PFSK-1 (cell line): ENCODE data around the gene ANO4.

Source experiments
- FOXP2 ChIP-seq: optimal IDR thresholded peaks from 2 replicates; pipeline ENCODE3; 2011; ENCODE audit warnings: borderline replicate concordance, control low read depth, inconsistent platforms; ENCODE audit not compliant: insufficient read depth; ENCODE audit errors: extremely low read length, extremely low read depth
- POLR2AphosphoS5 ChIP-seq: IDR thresholded peaks from 2 replicates; pipeline ENCODE4 v1.6.1; 2012; ENCODE audit warnings: low read depth, mild to moderate bottlenecking, control low read depth, low read length, moderate library complexity
- SIN3A ChIP-seq: IDR thresholded peaks from 2 replicates; pipeline ENCODE4 v1.6.1; 2012; ENCODE audit warnings: mild to moderate bottlenecking, low read length, moderate library complexity, borderline replicate concordance; ENCODE audit not compliant: insufficient read depth
- TAF1 ChIP-seq: IDR thresholded peaks from 2 replicates; pipeline ENCODE4 v1.6.1; 2012; ENCODE audit warnings: low read length, control low read depth, borderline replicate concordance; ENCODE audit not compliant: insufficient read depth

DNA sequence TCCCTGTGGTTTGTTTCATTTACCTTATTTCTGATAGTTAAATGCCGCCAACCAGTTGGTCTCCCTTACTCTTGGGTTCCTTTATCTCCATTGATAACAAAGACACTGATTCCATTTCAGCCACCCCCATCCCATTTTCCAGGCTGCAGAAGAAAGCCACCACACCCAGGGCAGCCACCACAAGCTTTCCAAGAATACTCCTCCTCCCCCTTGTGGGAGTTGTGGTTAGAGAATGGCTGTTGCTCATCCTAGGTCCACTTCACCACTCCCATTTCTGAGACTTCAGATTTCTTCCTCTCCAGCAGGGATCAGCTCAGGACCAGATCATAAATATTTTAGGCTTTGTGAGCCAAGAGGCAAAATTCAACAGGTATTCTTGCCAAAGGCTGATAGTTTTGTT, 73.9 kb downstream of the ANO4 start:
- TF ChIP-seq FOXP2: no peak
- TF ChIP-seq TAF1: no peak
- no peak for TF ChIP-seq POLR2AphosphoS5
- no peak for TF ChIP-seq SIN3A
